ENCODE data around the gene PROSER3. TPM values are rescaled to one million over a fixed set of nuclear protein-coding genes. Genes with fewer than 3 reads are reported as not detected.

Gene PROSER3
- total and polyA plus RNA-seq, 2 of the 13 experiments (the other 11 are each of a cell fraction or from before 2014, with no cell fraction given) = 5.1 to 5.7 TPM

DNA sequence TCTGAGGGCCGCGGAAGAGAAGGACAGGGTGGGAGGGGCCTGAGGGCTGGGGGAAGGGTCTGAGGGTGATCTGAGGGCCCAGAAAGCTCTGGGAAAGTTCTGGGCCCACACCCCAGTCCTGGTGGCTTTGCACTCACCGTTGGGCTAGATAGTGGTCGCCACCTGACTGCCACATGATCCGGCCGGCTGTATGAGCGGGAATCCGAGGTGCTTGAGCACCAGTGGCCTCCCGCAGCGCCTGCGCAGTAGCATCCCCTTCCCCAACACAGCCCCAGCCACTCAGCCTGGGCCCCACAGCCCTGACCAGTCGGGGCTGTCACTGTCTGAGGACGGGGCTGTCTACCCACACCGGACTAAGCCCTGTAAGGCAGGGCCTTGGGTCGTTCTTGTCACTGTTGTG lies 39.7 kb downstream of the PROSER3 start (continued):
- TF ChIP-seq, protein P1, sequence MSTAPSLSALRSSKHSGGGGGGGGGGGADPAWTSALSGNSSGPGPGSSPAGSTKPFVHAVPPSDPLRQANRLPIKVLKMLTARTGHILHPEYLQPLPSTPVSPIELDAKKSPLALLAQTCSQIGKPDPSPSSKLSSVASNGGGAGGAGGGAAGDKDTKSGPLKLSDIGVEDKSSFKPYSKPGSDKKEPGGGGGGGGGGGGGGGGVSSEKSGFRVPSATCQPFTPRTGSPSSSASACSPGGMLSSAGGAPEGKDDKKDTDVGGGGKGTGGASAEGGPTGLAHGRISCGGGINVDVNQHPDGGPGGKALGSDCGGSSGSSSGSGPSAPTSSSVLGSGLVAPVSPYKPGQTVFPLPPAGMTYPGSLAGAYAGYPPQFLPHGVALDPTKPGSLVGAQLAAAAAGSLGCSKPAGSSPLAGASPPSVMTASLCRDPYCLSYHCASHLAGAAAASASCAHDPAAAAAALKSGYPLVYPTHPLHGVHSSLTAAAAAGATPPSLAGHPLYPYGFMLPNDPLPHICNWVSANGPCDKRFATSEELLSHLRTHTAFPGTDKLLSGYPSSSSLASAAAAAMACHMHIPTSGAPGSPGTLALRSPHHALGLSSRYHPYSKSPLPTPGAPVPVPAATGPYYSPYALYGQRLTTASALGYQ (CRISPR knock-in tag; IDR thresholded peaks at IDR 0.05) = no peak
- TF ChIP-seq ZNF670 (CRISPR knock-in tag; IDR thresholded peaks at IDR 0.05; ENCODE audit: borderline replicate concordance) = peak; percentile 51; the same call in 1 of the 2 replicates
- TF ChIP-seq, protein P2, sequence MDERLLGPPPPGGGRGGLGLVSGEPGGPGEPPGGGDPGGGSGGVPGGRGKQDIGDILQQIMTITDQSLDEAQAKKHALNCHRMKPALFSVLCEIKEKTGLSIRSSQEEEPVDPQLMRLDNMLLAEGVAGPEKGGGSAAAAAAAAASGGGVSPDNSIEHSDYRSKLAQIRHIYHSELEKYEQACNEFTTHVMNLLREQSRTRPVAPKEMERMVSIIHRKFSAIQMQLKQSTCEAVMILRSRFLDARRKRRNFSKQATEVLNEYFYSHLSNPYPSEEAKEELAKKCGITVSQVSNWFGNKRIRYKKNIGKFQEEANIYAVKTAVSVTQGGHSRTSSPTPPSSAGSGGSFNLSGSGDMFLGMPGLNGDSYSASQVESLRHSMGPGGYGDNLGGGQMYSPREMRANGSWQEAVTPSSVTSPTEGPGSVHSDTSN (CRISPR knock-in tag; IDR thresholded peaks at IDR 0.05) = no peak
- TF ChIP-seq, protein P3, sequence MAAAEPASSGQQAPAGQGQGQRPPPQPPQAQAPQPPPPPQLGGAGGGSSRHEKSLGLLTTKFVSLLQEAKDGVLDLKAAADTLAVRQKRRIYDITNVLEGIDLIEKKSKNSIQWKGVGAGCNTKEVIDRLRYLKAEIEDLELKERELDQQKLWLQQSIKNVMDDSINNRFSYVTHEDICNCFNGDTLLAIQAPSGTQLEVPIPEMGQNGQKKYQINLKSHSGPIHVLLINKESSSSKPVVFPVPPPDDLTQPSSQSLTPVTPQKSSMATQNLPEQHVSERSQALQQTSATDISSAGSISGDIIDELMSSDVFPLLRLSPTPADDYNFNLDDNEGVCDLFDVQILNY (CRISPR knock-in tag; conservative IDR thresholded peaks at IDR 0.05) = no peak
- no peak for TF ChIP-seq ZNF703 (CRISPR knock-in tag; IDR thresholded peaks at IDR 0.05; ENCODE audit: borderline replicate concordance)
- TF ChIP-seq, protein P4, sequence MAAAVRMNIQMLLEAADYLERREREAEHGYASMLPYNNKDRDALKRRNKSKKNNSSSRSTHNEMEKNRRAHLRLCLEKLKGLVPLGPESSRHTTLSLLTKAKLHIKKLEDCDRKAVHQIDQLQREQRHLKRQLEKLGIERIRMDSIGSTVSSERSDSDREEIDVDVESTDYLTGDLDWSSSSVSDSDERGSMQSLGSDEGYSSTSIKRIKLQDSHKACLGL (CRISPR knock-in tag; IDR thresholded peaks at IDR 0.05) = peak; percentile 71; the same call in 1 of the 2 replicates
- no peak for TF ChIP-seq CHD4 (IDR thresholded peaks at IDR 0.05; ENCODE audit: borderline replicate concordance, low read length)
- peak; percentile 49; the same call in 1 of the 2 replicates for TF ChIP-seq ZFY (CRISPR knock-in tag; IDR thresholded peaks at IDR 0.05)
- 0 out of 2 replicates have a peak, but pooled peaks have one; percentile 15 for TF ChIP-seq ZBTB38 (CRISPR knock-in tag; IDR thresholded peaks at IDR 0.05)
- TF ChIP-seq NRL (CRISPR knock-in tag; IDR thresholded peaks at IDR 0.05; ENCODE audit: borderline replicate concordance) = peak; percentile 48; the same call in 1 of the 2 replicates
- TF ChIP-seq, protein P5, sequence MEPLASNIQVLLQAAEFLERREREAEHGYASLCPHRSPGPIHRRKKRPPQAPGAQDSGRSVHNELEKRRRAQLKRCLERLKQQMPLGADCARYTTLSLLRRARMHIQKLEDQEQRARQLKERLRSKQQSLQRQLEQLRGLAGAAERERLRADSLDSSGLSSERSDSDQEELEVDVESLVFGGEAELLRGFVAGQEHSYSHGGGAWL (CRISPR knock-in tag; IDR thresholded peaks at IDR 0.05) = peak; percentile 58; the same call in 1 of the 2 replicates
- TF ChIP-seq, protein P6, sequence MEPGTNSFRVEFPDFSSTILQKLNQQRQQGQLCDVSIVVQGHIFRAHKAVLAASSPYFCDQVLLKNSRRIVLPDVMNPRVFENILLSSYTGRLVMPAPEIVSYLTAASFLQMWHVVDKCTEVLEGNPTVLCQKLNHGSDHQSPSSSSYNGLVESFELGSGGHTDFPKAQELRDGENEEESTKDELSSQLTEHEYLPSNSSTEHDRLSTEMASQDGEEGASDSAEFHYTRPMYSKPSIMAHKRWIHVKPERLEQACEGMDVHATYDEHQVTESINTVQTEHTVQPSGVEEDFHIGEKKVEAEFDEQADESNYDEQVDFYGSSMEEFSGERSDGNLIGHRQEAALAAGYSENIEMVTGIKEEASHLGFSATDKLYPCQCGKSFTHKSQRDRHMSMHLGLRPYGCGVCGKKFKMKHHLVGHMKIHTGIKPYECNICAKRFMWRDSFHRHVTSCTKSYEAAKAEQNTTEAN (CRISPR knock-in tag; conservative IDR thresholded peaks at IDR 0.05) = 0 out of 2 replicates have a peak, but pooled peaks have one; percentile 35
- TF ChIP-seq, protein P7, sequence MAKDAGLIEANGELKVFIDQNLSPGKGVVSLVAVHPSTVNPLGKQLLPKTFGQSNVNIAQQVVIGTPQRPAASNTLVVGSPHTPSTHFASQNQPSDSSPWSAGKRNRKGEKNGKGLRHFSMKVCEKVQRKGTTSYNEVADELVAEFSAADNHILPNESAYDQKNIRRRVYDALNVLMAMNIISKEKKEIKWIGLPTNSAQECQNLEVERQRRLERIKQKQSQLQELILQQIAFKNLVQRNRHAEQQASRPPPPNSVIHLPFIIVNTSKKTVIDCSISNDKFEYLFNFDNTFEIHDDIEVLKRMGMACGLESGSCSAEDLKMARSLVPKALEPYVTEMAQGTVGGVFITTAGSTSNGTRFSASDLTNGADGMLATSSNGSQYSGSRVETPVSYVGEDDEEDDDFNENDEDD (CRISPR knock-in tag; IDR thresholded peaks at IDR 0.05; ENCODE audit: borderline replicate concordance) = peak; percentile 87; the same call in 1 of the 2 replicates
- TF ChIP-seq NR2F2 (IDR thresholded peaks at IDR 0.05; ENCODE audit: borderline replicate concordance, low read depth) = no peak
- peak; percentile 59 for TF ChIP-seq HOXA3 (CRISPR knock-in tag; IDR thresholded peaks at IDR 0.05)
- 0 out of 2 replicates have a peak, but pooled peaks have one; percentile 25 for TF ChIP-seq ZNF331 (CRISPR knock-in tag; IDR thresholded peaks at IDR 0.05)
- no peak for TF ChIP-seq HDAC6 (IDR thresholded peaks at IDR 0.05; ENCODE audit: low read depth, low read length)
- no peak for TF ChIP-seq ESRRA (CRISPR knock-in tag; IDR thresholded peaks at IDR 0.05; ENCODE audit: low read depth)
- TF ChIP-seq ZNF883 (CRISPR knock-in tag; IDR thresholded peaks at IDR 0.05; ENCODE audit: not compliant biosample characterization) = peak; percentile 52
- 0 out of 2 replicates have a peak, but pooled peaks have one; percentile 55 for TF ChIP-seq ZNF224 (CRISPR knock-in tag; IDR thresholded peaks at IDR 0.05)

All from HepG2 (cell line).